Skin epidermis (tissue), 12 donors: Measurements from ENCODE around the gene PNPLA5.

Source experiments
- H3K27ac ChIP-seq, 21 experiments: fragments of 200-600 bp; sonication (generic) in 11 of 21; one replicate each; pipeline ENCODE4 v1.5.0; 2020; ENCODE audit warnings: mild to moderate bottlenecking in 3 of 21, inconsistent platforms in 2 of 21, moderate library complexity in 2 of 21
- H3K4me3 ChIP-seq, 7 experiments: fragments of 200-600 bp; sonication (generic) in 2 of 7; one replicate each; pipeline ENCODE4 v1.5.0; 2020; ENCODE audit warnings: inconsistent platforms in 2 of 7, mild to moderate bottlenecking in 2 of 7, moderate library complexity in 1 of 7

PNPLA5 gene

DNA sequence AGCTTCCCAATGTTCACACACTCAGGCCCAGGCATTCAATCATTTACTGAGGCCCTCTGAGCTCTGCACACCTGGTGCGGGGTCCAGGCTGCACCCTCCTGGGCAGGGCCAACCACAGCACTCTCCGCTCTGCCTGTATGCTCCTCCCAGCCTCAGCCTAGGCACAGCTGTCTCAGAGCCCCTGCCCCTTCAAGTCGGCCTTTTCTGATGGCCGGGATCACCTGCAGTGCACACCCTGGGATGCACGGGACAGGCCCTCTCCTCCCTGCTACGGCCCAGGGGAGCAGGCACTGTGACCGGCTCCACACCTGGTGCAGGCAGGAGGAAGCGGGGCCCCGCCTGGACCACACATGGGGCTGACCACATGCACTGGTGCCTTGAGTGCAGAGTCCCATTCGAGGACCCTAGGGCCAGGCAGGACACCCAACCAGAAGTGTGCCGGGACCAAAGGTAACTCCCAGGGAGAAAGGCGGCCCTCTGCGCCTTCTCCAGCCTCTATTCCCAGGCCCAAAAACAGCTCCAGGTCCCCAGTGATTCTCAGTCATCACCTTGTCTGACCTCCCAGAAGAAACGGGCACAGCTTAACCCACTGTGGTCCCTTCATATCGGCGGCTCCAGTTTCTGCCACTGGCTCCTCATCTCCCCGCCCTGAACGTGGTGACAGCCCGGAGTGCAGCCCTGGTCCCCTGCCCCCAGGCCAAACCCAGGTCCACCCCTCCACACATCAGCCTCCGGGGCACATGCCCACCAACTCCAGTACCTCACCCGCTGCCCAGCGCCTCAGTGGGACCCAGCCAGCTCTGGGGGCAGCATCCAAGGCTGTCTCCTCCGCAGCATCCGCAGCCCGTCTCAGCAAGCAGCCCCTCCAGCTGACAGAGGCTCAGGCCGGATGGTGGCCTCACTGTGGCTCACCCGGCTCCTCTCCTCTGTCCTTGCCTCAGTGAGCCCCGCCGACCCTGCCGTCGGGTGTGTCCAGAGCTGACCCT lies 47.0 kb downstream of the PNPLA5 start:
- Histone ChIP-seq H3K4me3 (no peak overlapping the region), H3K27ac (no peak overlapping the region)

- Histone ChIP-seq H3K4me3 (no peak overlapping the region), H3K27ac (no peak overlapping the region)
Measured at GRCh38 chr22:43843783-43844530, 47.9 kb downstream of the PNPLA5 start.

GRCh38 chr22:43841742-43842141 lies 50.1 kb downstream of the PNPLA5 start:
- H3K4me3 ChIP-seq = no peak overlapping the region
- H3K27ac ChIP-seq = no peak overlapping the region

GRCh38 chr22:43840851-43841250 lies 51.0 kb downstream of the PNPLA5 start:
- Histone ChIP-seq H3K27ac (no peak overlapping the region), H3K4me3 (no peak overlapping the region)

GRCh38 chr22:43840431-43840830 lies 51.4 kb downstream of the PNPLA5 start:
- no peak overlapping the region for H3K27ac ChIP-seq
- no peak overlapping the region for H3K4me3 ChIP-seq

DNA sequence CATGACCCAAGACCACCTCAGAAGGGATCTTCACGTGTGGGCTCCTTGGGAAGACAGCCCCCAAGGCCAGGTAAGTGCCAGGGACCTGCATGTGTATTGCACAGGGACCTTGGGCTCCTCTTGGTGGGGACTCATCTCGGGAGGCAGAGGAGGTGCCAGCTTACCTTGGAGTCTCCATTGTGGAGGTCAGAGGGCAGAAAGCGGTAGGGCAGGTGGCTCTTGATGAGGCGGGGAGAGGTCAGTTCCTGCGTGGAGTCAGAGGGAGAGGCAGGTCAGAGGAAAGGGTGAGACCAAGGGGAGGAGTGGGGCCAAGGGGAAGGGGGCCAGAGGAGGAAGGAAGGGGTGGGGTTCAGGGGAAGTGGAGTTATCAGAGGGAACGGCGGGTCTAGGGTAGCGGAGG lies 52.0 kb downstream of the PNPLA5 start:
- Histone ChIP-seq H3K27ac (no peak overlapping the region), H3K4me3 (no peak overlapping the region)

DNA sequence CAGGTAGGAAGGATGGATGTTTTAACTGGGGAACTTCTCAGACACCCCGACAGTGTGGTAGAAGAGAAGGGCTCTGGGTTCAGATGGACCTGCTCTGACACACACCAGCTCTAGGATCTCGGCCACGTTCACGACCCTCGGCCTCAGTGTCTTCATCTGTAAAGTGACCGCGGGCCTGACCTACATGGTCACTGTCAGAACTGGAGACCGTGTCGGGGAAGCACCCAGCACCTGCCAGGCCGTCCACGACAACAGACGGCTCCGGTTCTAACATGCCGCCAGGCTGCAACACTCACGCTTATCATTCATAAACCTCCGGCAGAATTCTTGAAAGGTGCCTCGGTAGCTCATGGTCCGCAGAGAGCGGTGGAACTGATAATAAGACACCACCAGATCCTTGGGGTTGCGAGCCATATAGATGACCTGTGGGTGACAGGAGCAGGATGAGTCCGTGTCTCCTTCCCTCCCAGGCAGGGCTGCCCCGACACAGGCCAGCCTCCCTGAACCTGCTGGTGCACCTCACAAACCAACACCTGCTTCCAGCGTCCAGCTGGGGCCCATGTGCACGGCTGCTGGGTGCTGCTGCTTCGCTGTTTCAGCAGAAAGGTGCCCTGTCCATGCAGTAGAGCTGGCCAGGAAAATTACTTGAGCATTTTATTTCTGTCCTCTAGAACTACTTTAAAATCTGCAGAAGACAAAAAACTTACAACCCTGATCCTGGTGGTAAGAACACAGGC lies 53.1 kb downstream of the PNPLA5 start:
- no peak overlapping the region for H3K27ac ChIP-seq
- no peak overlapping the region for H3K4me3 ChIP-seq

DNA sequence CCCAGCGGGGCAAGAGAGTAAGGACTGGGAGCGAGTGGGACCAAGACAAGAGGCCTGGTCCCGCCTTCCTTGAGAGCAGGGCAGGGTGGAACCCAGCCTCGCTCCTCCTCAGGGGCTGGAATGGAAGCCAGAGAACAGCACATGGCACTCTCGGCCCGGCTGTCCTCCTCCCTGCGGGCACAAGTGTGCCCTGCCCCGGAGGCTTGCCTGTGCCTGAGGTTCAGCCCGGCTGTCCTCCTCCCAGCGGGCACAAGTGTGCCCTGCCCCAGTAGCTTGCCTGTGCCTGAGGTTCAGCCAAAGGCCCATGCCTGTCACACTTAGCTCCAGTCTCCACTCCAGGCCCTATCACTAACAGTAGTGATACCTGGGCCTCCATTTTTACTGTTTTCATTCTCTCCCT lies 53.7 kb downstream of the PNPLA5 start:
- H3K4me3 ChIP-seq = no peak overlapping the region
- no peak overlapping the region for H3K27ac ChIP-seq

- Histone ChIP-seq H3K4me3 (no peak overlapping the region), H3K27ac (no peak overlapping the region)
Measured at GRCh38 chr22:43837666-43838065, 54.1 kb downstream of the PNPLA5 start.

DNA sequence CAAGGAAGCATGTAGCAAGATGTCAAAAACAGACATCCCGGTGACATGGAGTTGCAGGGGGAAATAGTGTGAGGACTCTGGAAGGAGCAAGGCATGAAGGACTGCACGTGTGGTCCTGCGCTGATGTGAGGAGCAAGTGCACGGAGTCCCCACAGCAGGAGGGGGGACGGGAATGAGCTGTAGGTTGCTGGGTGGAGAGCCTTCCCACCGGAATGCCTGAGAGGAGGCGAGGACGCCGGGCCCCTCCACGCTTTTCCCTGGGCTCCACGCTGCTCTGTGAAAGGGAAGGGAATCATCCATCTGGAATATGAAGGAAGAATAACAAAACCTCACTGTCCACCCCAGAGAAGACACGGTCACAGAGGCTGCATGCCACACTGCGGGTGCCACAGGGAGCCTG lies 56.1 kb downstream of the PNPLA5 start:
- no peak overlapping the region for H3K4me3 ChIP-seq
- no peak overlapping the region for H3K27ac ChIP-seq

GRCh38 chr22:43835166-43835565 lies 56.6 kb downstream of the PNPLA5 start:
- no peak overlapping the region for H3K27ac ChIP-seq

DNA sequence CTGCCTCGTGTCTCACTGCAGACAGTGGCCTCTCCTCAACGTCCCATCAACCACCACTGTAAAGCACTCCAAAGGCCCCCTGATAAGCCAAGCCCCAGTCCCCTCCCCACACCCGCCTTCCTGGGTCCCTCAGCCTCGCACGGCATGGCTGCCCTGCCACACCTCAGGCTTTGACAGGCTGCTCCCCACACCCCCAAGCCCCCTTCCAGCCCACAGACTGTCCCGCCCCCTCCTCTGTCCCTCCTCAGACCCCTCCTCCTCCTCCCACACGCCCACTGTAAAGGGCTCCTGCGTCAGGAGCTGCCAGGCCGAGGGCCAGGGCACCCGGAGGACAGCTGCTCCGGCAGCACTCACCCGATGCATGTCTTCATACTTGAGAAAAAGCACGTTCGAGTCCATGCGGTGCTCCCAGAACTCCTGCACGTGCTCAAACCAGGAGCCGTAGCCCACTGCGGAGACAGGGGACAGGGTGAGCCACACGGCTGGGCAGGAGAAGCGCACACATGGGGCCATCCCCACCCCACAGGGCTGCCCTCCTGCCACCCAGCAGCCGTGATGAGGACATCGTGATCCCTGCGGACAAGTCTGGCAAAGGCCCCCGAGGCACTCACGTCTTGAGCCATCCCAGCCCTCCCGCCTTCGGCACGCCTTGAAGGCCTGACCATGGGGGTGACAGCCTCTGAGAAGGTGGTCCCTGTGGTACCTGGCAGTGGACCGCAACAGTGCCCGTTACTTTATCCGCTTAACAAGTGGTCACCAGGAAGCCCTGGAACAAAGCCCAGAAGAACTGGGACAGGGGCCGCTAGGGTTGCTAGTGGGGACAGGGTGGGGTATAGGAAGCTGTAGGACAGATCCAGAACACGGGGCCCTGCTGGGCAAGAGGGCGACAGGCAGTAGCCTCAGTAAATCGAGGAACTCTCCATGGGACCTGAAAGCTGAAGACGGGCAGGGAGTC lies 58.2 kb downstream of the PNPLA5 start:
- Histone ChIP-seq H3K4me3 (no peak overlapping the region), H3K27ac (no peak overlapping the region)

More at GRCh38 chr22:43835166-43835565, 56.6 kb downstream of the PNPLA5 start:
- no peak overlapping the region for H3K4me3 ChIP-seq

DNA sequence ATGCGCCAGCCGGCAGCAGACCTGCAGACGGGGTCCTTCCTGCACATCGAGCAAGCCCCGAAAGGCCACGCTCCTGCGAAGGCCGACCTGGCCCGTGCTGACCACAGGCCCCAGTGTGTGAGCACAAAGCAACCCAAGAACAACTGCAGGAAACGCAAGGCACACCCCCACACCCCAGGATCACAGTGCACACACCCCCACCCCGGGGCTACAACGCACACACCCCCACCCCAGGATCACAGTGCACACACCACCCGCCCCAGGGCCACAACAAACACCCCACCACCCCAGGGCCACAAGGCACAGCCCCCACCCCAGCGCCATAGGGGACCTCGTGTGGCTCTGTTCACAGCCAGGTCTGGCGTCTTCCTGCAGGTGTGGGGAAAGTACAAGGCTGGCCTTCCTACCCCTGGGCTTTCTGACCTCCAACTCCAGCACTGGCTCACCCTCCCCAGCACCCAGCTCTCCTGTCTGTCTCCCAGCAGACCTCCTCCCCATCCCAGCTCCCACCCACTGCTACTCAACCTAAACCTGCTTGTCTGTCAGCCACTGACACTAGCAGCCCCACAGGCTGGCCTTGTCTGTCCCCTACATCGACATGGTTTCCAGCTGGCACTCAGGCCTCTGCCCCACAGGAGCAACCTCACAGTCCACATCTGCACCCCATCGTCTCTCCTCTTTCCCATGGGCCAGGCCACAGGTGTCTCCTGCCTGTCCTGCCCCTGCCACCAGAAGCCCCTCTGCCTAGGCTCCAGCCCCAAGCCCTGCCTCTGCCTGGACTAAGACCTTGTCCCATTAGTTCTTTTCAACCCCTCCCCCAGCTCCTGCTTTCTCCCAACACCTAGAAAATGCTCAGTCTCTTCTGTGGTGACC lies 59.2 kb downstream of the PNPLA5 start:
- Histone ChIP-seq H3K4me3 (no peak overlapping the region), H3K27ac (no peak overlapping the region)

DNA sequence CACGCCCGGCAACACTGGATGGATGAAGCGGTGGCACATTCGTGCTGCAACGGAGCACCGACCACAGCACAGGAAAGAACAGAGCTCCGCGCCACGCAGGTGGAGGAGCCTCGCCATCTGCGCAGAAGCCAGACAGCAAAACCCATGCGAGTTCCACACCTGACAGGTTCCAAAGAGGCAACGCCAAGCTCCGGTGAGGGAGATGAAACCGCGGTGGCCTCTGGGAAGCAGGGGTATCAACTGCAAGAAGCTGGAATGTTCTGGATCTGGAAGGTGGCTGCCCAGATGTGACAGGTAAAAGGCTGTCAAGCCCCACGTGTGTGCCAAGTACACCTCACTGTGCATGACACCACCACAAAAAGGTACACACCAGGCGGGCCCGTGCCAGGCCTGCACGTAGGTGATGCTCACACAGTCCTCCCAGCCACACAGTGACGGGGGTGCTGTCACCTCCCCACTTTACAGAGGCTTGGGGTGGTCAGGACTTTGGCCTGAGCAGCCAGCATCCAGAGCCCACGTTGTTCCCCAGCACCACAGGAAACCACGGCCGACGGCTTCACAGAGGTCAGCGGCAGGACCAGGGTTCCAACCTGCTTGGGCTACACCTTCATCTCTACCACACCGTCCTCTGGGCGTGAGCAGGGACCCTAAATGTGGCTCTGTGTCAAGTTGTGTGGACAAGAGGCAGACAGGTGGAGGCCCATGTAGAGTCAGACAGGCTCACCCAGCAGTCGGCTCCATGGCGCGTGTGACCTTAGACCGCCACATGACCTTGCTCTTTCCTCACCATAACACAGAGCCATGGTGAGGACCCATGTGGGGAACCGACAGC lies 60.0 kb downstream of the PNPLA5 start:
- Histone ChIP-seq H3K4me3 (no peak overlapping the region), H3K27ac (no peak overlapping the region)

GRCh38 chr22:43830931-43831560 lies 60.8 kb downstream of the PNPLA5 start:
- H3K4me3 ChIP-seq = no peak overlapping the region
- peak overlapping the region in 2 of 21 experiments; percentile 20 to 75 for H3K27ac ChIP-seq

DNA sequence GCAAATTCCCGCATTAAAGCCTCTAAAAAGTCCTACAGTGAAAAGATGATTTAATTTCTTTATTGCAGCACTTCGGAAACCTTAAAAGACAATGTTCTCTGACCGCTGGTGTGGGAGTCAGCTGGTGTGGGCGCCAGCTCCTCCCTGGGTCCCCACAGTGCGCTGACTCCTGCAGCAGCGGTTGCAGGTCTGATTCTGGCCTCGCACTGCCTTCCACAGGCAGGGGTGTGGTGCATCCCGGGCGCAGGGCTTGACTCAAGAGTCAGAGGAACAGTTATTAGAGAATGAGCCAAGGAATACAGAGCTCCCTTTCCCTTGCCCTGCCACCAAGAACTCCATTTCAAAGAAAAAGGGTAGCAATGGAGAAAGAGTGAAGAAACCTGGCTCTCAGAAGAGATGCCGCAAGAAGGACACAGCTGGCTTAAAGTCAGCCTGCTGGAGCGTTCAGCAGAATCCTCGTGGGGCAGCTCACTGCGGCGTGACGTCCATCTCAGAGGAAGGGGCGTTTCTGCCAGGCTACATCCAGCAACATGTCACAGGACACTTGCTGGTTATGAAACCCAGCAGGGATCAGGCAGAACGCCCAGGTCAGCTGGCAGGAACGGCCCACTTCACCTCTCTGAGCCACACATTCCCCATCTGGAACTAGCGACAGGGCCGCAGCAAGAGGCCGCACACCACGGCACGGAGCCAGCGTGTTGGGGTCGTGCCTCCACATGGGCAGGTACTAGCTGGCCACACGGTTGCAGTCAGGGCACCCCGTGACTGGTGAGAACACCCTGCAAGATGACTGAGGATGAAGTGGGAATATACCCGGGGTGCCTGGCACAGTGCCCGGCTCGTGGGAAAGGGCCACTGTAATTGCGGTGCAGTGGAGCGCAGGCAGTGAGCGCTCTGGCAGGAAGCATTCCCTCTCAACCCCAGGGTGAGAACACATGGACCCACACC lies 61.6 kb downstream of the PNPLA5 start:
- no peak overlapping the region for H3K4me3 ChIP-seq
- H3K27ac ChIP-seq = peak overlapping the region in 13 of 21 experiments; percentile 11 to 75 (median 44)
